ENCODE measurements around the gene GPRIN1.
A peak's percentile ranks its signal among the peaks of the same experiment; 100 is the strongest.

Gene GPRIN1

DNA sequence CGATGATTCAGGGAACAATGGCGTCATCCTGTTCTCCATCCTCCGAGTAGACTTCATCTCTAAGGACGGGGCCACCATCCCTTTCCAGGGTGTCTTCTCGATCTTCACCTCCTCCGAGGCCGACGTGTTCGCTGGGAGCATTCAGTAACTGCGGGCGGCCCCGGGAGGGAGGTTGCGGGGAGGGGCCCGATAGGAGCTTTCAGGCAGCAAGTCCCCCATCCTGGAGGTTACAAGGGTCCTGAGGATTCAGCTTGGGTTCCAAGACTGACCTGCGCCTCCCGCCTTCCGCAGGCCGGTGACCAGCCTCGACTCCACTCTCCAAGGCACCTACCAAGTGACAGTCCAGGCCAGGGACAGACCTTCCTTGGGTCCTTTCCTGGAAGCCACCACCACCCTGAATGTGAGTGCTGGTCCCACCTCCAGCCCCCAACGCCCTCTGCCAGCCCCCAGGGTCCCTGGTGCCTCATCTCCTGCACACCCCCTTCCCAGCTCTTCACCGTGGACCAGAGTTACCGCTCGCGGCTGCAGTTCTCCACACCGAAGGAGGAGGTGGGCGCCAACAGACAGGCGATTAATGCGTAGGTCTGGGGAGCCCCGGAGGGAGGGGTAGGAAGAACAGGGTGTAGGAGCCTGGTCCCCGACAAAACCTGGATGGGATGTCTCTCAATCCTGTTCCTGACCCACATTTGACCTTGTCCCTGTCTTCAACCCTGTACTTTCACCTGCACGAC lies 20.8 kb downstream of the GPRIN1 start:
- TF ChIP-seq, protein P1, sequence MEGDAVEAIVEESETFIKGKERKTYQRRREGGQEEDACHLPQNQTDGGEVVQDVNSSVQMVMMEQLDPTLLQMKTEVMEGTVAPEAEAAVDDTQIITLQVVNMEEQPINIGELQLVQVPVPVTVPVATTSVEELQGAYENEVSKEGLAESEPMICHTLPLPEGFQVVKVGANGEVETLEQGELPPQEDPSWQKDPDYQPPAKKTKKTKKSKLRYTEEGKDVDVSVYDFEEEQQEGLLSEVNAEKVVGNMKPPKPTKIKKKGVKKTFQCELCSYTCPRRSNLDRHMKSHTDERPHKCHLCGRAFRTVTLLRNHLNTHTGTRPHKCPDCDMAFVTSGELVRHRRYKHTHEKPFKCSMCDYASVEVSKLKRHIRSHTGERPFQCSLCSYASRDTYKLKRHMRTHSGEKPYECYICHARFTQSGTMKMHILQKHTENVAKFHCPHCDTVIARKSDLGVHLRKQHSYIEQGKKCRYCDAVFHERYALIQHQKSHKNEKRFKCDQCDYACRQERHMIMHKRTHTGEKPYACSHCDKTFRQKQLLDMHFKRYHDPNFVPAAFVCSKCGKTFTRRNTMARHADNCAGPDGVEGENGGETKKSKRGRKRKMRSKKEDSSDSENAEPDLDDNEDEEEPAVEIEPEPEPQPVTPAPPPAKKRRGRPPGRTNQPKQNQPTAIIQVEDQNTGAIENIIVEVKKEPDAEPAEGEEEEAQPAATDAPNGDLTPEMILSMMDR (IDR thresholded peaks at IDR 0.05) = no peak

DNA sequence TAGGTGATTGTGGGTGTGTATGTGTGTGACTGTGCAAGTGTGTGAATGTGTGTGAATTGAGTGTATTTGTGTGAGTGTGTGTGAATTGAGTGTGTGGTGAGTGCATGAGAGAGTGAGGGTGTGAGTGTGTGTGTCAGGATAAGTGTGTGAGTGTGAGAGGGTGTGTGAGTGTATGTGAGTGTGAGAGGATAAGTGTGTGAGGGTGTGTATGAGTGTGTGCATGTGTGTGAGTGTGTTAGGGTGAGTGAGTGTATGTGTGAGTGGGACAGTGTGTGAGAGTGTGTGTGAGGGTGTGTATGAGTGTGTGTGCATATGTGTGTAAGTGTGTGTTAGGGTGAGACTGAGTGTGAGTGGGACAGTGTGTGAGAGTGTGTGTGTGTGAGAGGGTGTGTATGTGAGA lies 21.7 kb downstream of the GPRIN1 start:
- TF ChIP-seq, protein P1 (IDR thresholded peaks at IDR 0.05) = no peak

DNA sequence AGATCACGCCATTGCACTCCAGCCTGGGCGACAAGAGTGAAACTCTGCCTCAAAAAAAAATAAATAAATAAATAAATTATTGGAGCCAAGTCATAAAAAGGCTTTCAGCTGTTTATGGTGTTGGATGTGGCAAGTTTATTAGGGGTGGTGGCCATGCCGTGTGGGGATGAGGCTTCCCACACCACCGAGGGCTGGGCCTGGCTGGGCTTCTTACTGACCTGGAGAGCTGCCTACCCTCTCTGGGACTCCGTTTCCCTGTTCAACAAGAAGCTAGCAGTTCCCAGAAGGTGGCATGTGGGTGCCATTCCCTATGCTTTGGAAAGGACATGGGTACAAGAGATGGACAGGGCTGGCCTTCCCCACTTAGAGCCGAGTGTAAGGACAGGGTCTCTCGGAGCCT lies 22.6 kb downstream of the GPRIN1 start:
- TF ChIP-seq, protein P1 (IDR thresholded peaks at IDR 0.05) = no peak

DNA sequence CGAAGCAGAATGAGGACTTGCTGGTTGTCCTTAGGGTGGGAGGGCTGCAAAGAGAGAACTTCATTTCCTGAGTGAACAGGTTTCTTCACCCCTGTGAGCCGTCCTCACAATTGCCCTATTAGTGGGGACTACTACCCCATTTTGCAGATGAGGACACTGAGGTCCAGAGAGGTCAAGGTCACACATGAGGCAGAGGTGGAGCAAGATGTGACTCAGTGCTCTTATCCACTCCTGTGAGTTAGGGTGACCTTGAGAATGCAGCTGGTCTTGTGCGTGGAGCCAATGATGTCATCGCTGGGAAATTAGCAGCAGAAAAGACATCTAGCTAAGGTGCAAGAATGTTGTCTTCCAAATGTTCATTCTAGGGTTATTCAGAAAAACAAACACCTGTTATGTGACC lies 26.9 kb downstream of the GPRIN1 start:
- TF ChIP-seq, protein P1 (IDR thresholded peaks at IDR 0.05) = no peak

DNA sequence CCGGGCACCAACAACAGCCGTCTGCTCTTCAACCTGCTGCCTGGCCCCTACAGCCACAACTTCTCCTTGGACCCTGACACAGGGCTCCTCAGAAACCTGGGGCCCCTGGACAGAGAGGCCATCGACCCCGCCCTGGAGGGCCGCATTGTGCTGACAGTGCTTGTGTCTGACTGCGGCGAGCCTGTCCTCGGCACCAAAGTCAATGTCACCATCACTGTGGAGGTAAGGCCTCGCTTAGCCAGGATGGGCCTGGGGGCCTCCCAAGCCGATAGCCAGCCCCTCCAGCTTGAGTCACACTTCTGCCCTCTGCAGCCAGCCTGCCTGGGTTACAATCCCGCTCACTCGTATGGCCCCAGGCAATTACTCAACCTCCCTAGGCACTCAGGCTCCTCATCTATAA lies 28.6 kb downstream of the GPRIN1 start:
- TF ChIP-seq, protein P1 (IDR thresholded peaks at IDR 0.05) = no peak

DNA sequence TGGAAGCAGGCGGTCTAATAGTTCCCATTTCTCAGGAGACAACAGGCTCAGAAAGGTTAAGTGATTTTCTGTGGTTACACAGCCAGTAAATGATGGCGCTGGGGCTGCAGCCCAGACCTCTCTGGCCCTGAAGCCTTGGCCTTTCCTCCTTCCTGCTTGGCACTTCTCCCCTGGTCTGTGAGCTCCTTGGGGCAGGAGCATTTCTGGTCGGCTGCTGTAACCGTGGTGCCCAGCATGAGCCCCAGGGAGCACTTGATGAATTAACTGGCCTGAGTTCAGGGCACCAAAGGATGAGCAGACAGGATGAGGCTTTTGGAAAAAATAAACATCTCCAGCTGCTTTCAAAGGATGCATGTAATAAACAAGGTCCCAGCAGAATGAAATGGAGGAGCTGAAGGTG lies 30.6 kb downstream of the GPRIN1 start:
- TF ChIP-seq, protein P1 (IDR thresholded peaks at IDR 0.05) = no peak

DNA sequence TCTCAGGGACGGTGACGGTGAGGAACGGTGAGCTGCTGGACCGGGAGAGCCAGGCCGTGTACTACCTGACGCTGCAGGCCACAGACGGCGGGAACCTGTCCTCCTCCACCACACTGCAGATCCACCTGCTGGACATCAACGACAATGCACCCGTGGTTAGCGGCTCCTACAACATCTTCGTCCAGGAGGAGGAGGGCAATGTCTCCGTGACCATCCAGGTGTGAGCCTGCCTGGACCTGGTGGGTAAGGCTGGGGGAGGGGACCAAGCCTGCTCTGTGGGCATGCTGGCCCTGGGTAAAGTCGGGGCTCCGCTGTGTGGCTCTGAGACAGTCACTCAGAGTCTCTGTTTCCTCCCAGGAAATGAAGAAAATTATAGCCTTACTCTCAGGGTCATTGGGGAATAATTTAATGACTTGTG lies 31.6 kb downstream of the GPRIN1 start:
- TF ChIP-seq, protein P1 (IDR thresholded peaks at IDR 0.05) = peak; percentile 64
